Fibroblast of pulmonary artery (primary cell): ENCODE results near the gene SLC29A3.
"Not testable (repeated sequence)": the region's sequence is repeated elsewhere in the genome, so short reads cannot be mapped to it uniquely, and the experiment has no call there.

ENCODE experiments used
- DNase-seq: peaks from one replicate; pipeline ENCODE4 v3.0.0-alpha.2; 2010; ENCODE audit warnings: low read depth
- H3K4me3 ChIP-seq: replicated peaks from 2 replicates; pipeline ENCODE4 v1.5.1; 2011; ENCODE audit warnings: low read depth, mild to moderate bottlenecking, control low read depth, low read length, moderate library complexity
- TF ChIP-seq, protein P1 (sequence below): IDR thresholded peaks from 2 replicates; pipeline ENCODE4 v1.5.1; 2011; ENCODE audit warnings: mild to moderate bottlenecking, control low read depth, low read length, inconsistent platforms; ENCODE audit errors: missing control alignments

Gene SLC29A3

GRCh38 chr10:71295641-71296040 lies 23.4 kb upstream of the SLC29A3 start:
- no peak for DNase-seq
- no peak overlapping the region for H3K4me3 ChIP-seq
- TF ChIP-seq, protein P1, sequence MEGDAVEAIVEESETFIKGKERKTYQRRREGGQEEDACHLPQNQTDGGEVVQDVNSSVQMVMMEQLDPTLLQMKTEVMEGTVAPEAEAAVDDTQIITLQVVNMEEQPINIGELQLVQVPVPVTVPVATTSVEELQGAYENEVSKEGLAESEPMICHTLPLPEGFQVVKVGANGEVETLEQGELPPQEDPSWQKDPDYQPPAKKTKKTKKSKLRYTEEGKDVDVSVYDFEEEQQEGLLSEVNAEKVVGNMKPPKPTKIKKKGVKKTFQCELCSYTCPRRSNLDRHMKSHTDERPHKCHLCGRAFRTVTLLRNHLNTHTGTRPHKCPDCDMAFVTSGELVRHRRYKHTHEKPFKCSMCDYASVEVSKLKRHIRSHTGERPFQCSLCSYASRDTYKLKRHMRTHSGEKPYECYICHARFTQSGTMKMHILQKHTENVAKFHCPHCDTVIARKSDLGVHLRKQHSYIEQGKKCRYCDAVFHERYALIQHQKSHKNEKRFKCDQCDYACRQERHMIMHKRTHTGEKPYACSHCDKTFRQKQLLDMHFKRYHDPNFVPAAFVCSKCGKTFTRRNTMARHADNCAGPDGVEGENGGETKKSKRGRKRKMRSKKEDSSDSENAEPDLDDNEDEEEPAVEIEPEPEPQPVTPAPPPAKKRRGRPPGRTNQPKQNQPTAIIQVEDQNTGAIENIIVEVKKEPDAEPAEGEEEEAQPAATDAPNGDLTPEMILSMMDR, result no peak

- no peak for DNase-seq
- no peak overlapping the region for H3K4me3 ChIP-seq
- TF ChIP-seq, protein P1, result no peak
Observed at GRCh38 chr10:71296086-71296485, 23.0 kb upstream of the SLC29A3 start.

- not testable (repeated sequence) for DNase-seq, H3K4me3 ChIP-seq
Observed at GRCh38 chr10:71296811-71297210, 22.2 kb upstream of the SLC29A3 start.

GRCh38 chr10:71297343-71297742 lies 21.7 kb upstream of the SLC29A3 start:
- DNase-seq, result no peak
- TF ChIP-seq, protein P1, result no peak
- no peak overlapping the region for H3K4me3 ChIP-seq

DNA sequence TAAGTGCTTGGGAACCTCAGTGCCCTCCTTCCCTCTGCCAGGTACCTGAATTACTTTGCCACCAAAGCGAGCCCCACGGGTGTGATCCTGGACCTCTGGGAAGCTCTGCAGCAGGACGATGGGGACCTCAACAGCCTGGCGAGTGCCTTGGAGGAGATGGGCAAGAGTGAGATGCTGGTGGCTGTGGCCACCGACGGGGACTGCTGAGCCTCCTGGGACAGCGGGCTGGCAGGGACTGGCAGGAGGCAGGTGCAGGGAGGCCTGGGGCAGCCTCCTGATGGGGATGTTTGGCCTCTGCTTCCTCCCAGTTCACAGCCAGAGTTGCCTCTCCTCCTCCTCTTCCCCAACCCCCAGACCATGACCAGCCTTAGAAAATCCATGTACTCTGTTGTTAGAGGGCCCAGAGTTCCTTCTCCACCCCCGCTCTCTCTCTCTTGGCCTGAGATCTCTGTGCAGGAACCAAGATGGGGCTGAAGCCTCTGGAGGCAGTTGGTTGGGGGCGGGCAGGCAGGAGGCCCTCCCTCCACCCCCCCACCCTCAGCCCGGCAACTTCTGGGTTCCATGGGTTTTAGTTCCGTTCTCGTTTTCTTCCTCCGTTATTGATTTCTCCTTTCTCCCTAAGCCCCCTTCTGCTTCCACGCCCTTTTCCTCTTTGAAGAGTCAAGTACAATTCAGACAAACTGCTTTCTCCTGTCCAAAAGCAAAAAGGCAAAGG lies 19.8 kb upstream of the SLC29A3 start:
- TF ChIP-seq, protein P1, result no peak
- H3K4me3 ChIP-seq, result no peak overlapping the region
- no peak for DNase-seq

DNA sequence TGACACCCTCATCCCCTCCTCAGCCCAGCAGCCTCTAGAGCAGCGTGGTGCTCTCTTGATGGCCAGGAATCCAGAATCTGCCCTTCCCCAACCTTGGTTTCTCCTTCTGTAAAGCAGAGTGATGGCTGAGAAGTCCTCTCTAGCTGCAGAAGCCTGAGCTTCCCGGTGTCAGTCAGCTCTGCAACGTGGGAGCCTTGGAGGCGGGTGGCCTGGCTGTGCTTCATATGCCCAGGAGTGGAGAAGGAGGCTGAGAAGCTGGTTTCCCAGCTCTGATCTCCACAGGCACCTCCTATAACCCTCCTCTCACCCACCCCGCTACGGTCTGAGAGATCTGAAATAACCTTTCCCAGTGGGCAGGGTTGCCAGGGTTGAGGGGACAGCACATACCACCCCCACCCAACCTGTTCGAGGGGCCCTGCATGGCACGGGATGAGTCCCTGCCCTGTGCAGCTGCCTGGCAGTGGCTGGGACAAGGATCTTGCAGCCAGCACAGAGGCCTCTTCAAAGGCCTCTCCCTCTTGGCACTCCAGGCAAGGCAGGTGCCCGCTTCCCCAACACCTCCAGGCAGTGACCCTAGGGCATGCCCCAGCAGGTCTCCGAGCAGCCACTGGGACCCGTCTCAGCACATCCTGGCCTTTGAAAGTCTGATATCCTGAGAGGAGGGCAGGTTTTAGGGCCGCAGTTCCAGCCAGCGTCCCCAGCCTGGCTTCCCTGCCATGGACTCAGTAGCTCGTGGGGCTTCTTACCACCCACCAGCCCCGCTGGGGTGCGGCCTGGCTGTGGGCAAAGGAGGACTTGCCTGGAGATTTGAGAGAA lies 18.3 kb upstream of the SLC29A3 start:
- no peak overlapping the region for H3K4me3 ChIP-seq
- TF ChIP-seq, protein P1, result no peak
- no peak for DNase-seq

DNA sequence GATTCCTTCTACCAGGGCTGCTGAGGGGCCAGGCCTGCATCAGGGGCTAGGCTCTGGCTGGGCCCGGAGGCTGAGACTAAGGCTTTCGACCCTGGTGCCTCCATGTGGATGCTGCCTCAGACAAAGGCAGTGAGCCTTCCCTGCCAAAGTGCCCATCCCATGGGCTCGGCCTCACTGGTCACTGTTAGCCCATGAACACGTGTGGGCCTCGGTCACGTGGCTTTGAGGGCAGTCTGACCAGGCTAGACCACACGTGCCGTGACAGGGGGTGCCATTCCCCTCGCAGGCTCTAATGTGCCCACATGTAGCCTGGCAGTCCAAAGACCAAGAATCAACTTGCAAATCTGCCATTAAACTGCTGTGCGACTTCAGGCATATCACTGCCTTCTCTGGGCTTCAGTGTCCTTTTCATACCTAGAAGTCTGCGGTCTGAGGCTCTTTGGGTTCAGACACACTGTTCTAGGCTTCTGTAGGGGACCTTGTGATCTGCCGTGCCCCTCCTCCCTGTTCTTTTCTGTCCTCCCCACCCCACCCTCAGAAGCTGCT lies 17.6 kb upstream of the SLC29A3 start:
- TF ChIP-seq, protein P1, result no peak
- no peak for DNase-seq
- no peak overlapping the region for H3K4me3 ChIP-seq
